Transverse colon (tissue), 4 donors: ENCODE results near the gene BPHL.

Experiments used
- EP300 ChIP-seq: sonication (generic); formaldehyde crosslinking; IDR thresholded peaks from one replicate; pipeline ENCODE4 v1.6.1; 2017; ENCODE audit warnings: antibody characterized with exemption, low read depth
- POLR2A ChIP-seq: fragments of 450-650 bp; IDR thresholded peaks from one replicate; pipeline ENCODE4 v1.6.1; 2016; ENCODE audit warnings: antibody characterized with exemption, mild to moderate bottlenecking, moderate library complexity
- POLR2AphosphoS5 ChIP-seq, 3 donors: sonication (generic); formaldehyde crosslinking; IDR thresholded peaks; one replicate each; pipeline ENCODE4 v1.6.1; 2016; ENCODE audit warnings: antibody characterized with exemption in 3 of 3
- TF ChIP-seq, protein P1 (sequence below), 5 experiments: fragments of 200-600 bp in 3 of 5; fragments of 450-650 bp in 2 of 5; sonication (generic) in 3 of 5; IDR thresholded peaks; 1 replicate in 2 of 5; 2 replicates in 3 of 5; pipeline ENCODE4 v1.5.1; 2016 to 2017; ENCODE audit warnings: antibody characterized with exemption in 5 of 5, inconsistent platforms in 3 of 5, mild to moderate bottlenecking in 2 of 5, moderate library complexity in 1 of 5

GRCh38 chr6:3125815-3126214, 7.3 kb downstream of the BPHL start:
- TF ChIP-seq POLR2AphosphoS5 (IDR thresholded peaks at IDR 0.05) (no peak), POLR2A (no peak), EP300 (no peak)
- TF ChIP-seq, protein P1, sequence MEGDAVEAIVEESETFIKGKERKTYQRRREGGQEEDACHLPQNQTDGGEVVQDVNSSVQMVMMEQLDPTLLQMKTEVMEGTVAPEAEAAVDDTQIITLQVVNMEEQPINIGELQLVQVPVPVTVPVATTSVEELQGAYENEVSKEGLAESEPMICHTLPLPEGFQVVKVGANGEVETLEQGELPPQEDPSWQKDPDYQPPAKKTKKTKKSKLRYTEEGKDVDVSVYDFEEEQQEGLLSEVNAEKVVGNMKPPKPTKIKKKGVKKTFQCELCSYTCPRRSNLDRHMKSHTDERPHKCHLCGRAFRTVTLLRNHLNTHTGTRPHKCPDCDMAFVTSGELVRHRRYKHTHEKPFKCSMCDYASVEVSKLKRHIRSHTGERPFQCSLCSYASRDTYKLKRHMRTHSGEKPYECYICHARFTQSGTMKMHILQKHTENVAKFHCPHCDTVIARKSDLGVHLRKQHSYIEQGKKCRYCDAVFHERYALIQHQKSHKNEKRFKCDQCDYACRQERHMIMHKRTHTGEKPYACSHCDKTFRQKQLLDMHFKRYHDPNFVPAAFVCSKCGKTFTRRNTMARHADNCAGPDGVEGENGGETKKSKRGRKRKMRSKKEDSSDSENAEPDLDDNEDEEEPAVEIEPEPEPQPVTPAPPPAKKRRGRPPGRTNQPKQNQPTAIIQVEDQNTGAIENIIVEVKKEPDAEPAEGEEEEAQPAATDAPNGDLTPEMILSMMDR (IDR thresholded peaks at IDR 0.05): no peak
